Measurements from ENCODE around the gene IGF1R. TPM values are rescaled to one million over a fixed set of nuclear protein-coding genes. Genes with fewer than 3 reads are reported as not detected.

Gene IGF1R
- total and polyA plus RNA-seq, 7 donors = 1.2 to 130 (median 39.6) TPM

DNA sequence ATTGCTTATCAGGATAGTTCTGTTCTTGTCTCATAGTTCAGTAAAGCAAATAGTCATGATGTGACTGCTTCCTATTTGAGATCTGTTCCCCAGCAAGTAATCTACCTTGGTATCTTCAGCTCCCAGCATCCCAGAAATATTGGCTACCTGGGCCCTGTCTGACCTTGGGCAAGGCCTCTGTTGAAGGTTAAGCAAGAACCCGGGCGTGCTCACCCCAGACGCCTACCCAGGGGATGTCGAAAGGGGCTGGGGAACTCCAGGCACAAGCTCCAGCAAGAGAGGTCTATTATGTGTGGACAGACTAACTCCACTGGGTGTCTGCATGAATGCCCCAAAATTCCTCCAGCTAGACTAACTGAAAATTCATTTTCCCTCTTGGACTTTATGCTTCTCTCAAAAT lies 37.3 kb upstream of the IGF1R start:
- peaks cover 0 to 13% (median 7%) of the 10 kb centered on the region in 4 donors for H3K4me1 ChIP-seq
- H3K27ac ChIP-seq = no peak overlapping the region
- H3K36me3 ChIP-seq = no peaks in the 10 kb centered on the region
- intact Hi-C loops (cut with DNase I) = no loop called here
- TF ChIP-seq POLR2AphosphoS5 (IDR thresholded peaks at IDR 0.05) (no peak), EP300 (IDR thresholded peaks at IDR 0.05) (no peak), POLR2A (IDR thresholded peaks at IDR 0.05) (no peak)
- TF ChIP-seq, protein P1, sequence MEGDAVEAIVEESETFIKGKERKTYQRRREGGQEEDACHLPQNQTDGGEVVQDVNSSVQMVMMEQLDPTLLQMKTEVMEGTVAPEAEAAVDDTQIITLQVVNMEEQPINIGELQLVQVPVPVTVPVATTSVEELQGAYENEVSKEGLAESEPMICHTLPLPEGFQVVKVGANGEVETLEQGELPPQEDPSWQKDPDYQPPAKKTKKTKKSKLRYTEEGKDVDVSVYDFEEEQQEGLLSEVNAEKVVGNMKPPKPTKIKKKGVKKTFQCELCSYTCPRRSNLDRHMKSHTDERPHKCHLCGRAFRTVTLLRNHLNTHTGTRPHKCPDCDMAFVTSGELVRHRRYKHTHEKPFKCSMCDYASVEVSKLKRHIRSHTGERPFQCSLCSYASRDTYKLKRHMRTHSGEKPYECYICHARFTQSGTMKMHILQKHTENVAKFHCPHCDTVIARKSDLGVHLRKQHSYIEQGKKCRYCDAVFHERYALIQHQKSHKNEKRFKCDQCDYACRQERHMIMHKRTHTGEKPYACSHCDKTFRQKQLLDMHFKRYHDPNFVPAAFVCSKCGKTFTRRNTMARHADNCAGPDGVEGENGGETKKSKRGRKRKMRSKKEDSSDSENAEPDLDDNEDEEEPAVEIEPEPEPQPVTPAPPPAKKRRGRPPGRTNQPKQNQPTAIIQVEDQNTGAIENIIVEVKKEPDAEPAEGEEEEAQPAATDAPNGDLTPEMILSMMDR (IDR thresholded peaks at IDR 0.05) = no peak
- no peaks in the 10 kb centered on the region for H3K9me3 ChIP-seq
- no peak for DNase-seq
- 89% methylated on average over 4 of the region's 4 CpGs for WGBS, 2 donors
- no peak overlapping the region for H3K4me3 ChIP-seq
- no peaks in the 10 kb centered on the region for H3K27me3 ChIP-seq

DNA sequence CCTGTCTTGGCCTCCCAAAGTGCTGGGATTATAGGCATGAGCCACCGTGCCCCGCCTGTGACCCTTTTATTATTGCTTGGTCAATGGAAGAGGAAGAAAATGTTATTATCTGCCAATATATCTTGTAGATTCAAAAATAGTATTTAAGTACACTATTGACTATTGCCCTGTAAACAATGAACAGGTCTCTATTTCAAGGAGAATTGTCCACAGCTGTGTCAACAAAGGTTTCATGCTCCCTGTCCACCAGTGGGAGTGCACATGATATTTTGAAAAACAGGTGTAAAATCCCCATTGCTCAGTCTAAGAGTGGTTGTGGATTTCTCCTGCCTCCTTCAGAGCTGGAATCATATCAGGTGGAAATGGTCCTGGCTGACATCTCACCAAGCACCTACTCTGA lies 36.5 kb upstream of the IGF1R start:
- H3K9me3 ChIP-seq = no peaks in the 10 kb centered on the region
- WGBS, 2 donors = 20 to 75% methylated on average over 2 of the region's 2 CpGs
- no peak overlapping the region for H3K27ac ChIP-seq
- TF ChIP-seq POLR2AphosphoS5 (IDR thresholded peaks at IDR 0.05) = no peak
- TF ChIP-seq, protein P1 (IDR thresholded peaks at IDR 0.05) = no peak
- no peak for TF ChIP-seq POLR2A (IDR thresholded peaks at IDR 0.05)
- no peak for TF ChIP-seq EP300 (IDR thresholded peaks at IDR 0.05)
- no peaks in the 10 kb centered on the region for H3K27me3 ChIP-seq
- H3K4me1 ChIP-seq = peaks cover 0 to 13% (median 7%) of the 10 kb centered on the region in 4 donors
- no peak for DNase-seq
- no peak overlapping the region for H3K4me3 ChIP-seq
- intact Hi-C loops (cut with DNase I) = no loop called here
- no peaks in the 10 kb centered on the region for H3K36me3 ChIP-seq

DNA sequence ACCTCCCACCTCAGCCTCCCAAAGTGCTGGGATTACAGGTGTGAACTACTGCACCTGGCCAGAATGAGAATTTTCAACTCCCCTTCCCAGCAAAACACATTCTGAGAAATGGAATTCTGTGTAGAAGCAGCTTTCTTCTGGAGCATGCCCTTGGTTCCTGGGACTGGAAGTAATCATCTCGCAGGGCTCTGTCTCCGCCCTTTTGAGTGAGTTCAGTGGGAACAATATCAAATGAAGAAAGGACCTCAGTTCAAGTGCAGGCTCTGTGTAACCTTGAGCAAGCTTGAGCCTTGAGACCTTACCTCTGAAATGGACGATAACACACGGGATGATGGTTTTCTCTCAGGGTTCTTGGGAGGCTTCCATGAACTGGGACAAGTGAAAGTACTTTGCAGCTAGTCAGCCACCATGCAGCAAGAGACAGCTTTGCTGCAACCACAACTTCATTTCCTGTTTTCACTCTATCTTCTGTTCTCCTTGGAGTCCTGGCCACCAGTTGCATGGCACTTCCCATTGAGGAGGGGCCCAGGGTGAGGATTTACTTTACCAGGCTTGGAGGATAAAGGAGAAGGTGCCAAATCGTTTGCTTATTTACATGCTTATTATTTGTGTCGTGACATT lies 35.7 kb upstream of the IGF1R start:
- Histone ChIP-seq H3K27me3 (no peaks in the 10 kb centered on the region), H3K4me1 (peaks cover 0 to 13% (median 7%) of the 10 kb centered on the region in 4 donors), H3K36me3 (no peaks in the 10 kb centered on the region), H3K27ac (no peak overlapping the region), H3K9me3 (no peaks in the 10 kb centered on the region), H3K4me3 (no peak overlapping the region)
- 78 to 80% methylated on average over 6 of the region's 6 CpGs for whole genome bisulfite sequencing, 2 donors
- DNase-seq = no peak
- no peak for TF ChIP-seq POLR2A (IDR thresholded peaks at IDR 0.05)
- TF ChIP-seq EP300 (IDR thresholded peaks at IDR 0.05) = no peak
- TF ChIP-seq, protein P1 (IDR thresholded peaks at IDR 0.05) = no peak
- TF ChIP-seq POLR2AphosphoS5 (IDR thresholded peaks at IDR 0.05) = no peak
- intact Hi-C loops (cut with DNase I) = no loop called here

DNA sequence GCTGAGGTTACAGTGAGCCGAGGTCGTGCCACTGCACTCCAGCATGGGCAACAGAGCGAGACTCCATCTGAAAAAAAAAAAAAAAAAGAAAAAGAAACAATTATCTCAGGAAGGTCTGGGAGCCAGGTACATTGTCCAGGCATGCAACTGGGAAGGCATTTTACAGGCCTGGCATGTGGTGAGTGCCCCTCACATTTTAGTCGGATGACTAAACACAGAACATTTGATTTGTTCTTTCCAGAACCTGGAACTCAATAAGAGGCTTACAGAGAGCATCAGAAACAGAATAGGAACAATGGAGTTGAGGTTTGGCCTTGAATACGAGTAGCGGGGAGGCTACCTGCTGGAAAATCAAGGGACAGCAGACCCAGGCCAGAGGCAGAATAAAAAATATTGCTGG lies 33.7 kb upstream of the IGF1R start:
- intact Hi-C loops (cut with DNase I) = no loop called here
- no peaks in the 10 kb centered on the region for H3K36me3 ChIP-seq
- peaks cover 0 to 3% (median under 1%) of the 10 kb centered on the region in 4 donors for H3K4me1 ChIP-seq
- H3K27ac ChIP-seq = no peak overlapping the region
- H3K9me3 ChIP-seq = no peaks in the 10 kb centered on the region
- H3K27me3 ChIP-seq = no peaks in the 10 kb centered on the region
- WGBS, 2 donors = 91 to 92% methylated on average over 6 of the region's 6 CpGs
- H3K4me3 ChIP-seq = no peak overlapping the region
- no peak for DNase-seq
- TF ChIP-seq POLR2AphosphoS5 (IDR thresholded peaks at IDR 0.05) (no peak), EP300 (IDR thresholded peaks at IDR 0.05) (no peak), POLR2A (IDR thresholded peaks at IDR 0.05) (no peak)
- TF ChIP-seq, protein P1 (IDR thresholded peaks at IDR 0.05) = no peak

DNA sequence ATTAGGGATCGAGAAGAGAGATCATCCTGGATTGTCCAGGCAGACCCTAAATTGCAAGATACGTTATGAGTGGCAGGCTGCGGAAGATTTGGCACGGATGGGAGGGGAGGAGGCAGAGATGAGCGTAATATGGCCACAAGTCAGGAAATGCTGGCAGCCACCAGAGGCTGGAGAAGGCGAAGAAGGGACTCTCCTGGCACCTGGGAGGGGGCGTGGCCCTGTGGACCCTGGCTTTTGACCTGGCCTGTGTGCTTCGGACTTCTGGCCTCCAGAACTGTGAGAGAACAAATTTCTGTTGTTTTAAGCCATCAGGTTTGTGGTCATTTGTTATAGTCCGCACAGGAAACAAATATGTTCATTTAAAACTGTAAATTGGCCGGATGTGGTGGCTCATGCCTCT lies 31.9 kb upstream of the IGF1R start:
- H3K9me3 ChIP-seq = no peaks in the 10 kb centered on the region
- H3K4me3 ChIP-seq = no peak overlapping the region
- H3K4me1 ChIP-seq = no peaks in the 10 kb centered on the region
- intact Hi-C loops (cut with DNase I) = no loop called here
- DNase-seq = no peak
- H3K27ac ChIP-seq = no peak overlapping the region
- H3K36me3 ChIP-seq = no peaks in the 10 kb centered on the region
- TF ChIP-seq EP300 (IDR thresholded peaks at IDR 0.05) (no peak), POLR2AphosphoS5 (IDR thresholded peaks at IDR 0.05) (no peak), POLR2A (IDR thresholded peaks at IDR 0.05) (no peak)
- TF ChIP-seq, protein P1 (IDR thresholded peaks at IDR 0.05) = no peak
- peaks cover 0 to 16% (median 0%) of the 10 kb centered on the region in 3 donors for H3K27me3 ChIP-seq
- 63 to 82% methylated on average over 10 of the region's 10 CpGs for WGBS, 2 donors
